Thymus (tissue), 14 donors: ENCODE results near the gene TRIM63. TPM values are rescaled to one million over a fixed set of nuclear protein-coding genes. Genes with fewer than 3 reads are reported as not detected.
"Not testable (repeated sequence)": the region's sequence is repeated elsewhere in the genome, so short reads cannot be mapped to it uniquely, and the experiment has no call there.

ENCODE experiments used
- DNase-seq, 9 donors: peaks; one replicate each; pipeline ENCODE4 v3.0.0-alpha.2; 2013; ENCODE audit warnings: low spot score in 9 of 9, low read depth in 6 of 9, missing footprints in 1 of 9
- H3K27ac ChIP-seq, 2 donors: one replicate each; pipeline ENCODE4 v1.5.1; 2013; ENCODE audit warnings: control low read depth in 1 of 2, low read depth in 1 of 2, low read length in 1 of 2, mild to moderate bottlenecking in 1 of 2, moderate library complexity in 1 of 2
- H3K27me3 ChIP-seq, 2 donors: one replicate each; pipeline ENCODE4 v1.5.1; 2013; ENCODE audit warnings: low read length in 1 of 2; ENCODE audit not compliant: control insufficient read depth in 2 of 2, insufficient read depth in 1 of 2
- H3K36me3 ChIP-seq, 2 donors: one replicate each; pipeline ENCODE4 v1.5.1; 2013; ENCODE audit warnings: low read length in 1 of 2, mild to moderate bottlenecking in 1 of 2, moderate library complexity in 1 of 2; ENCODE audit not compliant: control insufficient read depth in 2 of 2, insufficient read depth in 2 of 2
- H3K4me1 ChIP-seq, 2 donors: one replicate each; pipeline ENCODE4 v1.5.1; 2013; ENCODE audit warnings: low read length in 2 of 2; ENCODE audit not compliant: control insufficient read depth in 2 of 2, insufficient read depth in 2 of 2
- H3K4me3 ChIP-seq, 2 donors: one replicate each; pipeline ENCODE4 v1.5.1; 2013; ENCODE audit warnings: low read length in 2 of 2, control low read depth in 1 of 2, mild to moderate bottlenecking in 1 of 2
- H3K9me3 ChIP-seq, 2 donors: one replicate each; pipeline ENCODE4 v1.5.1; 2013; ENCODE audit warnings: low read length in 1 of 2, mild to moderate bottlenecking in 1 of 2; ENCODE audit not compliant: control insufficient read depth in 2 of 2, insufficient read depth in 1 of 2
- WGBS: extraction: QIAGEN DNeasy Blood & Tissue Kit; methylation state at CpG from one replicate; pipeline ENCODE4 v1.1.7; 2013; 5-methylcytosine and 5-hydroxymethylcytosine counted together
- long read RNA-seq, 10 donors: transcript quantifications; one replicate each; lab custom pipeline, GENCODE V29; 2026
- polyA plus RNA-seq: library from polyadenylated mRNA; stranded (reverse); fragments of 200-250 nt; gene quantifications from one replicate; pipeline ENCODE4 v1.2.3, GENCODE V29; 2013
- total RNA-seq: library from RNA; stranded (reverse); fragments of 120-200 nt; gene quantifications from one replicate; pipeline ENCODE4 v1.2.4, GENCODE V29; 2013
- donor health status: healthy.

TRIM63 gene
- total RNA-seq (0.09 TPM), polyA plus RNA-seq (1.0 TPM)
- long read RNA-seq, donor 1, result 0 reads
- long read RNA-seq, donor 2, result 0 reads
- long read RNA-seq, donor 3, result 0 reads
- long read RNA-seq, donor 4, result 0 reads
- long read RNA-seq, donor 5, result 0 reads
- long read RNA-seq, donor 6, result 0 reads
- long read RNA-seq, donor 7, result 0 reads
- long read RNA-seq, donor 8, result 0 reads
- long read RNA-seq, donor 9, result 0 reads
- long read RNA-seq, donor 10, result 0 reads

DNA sequence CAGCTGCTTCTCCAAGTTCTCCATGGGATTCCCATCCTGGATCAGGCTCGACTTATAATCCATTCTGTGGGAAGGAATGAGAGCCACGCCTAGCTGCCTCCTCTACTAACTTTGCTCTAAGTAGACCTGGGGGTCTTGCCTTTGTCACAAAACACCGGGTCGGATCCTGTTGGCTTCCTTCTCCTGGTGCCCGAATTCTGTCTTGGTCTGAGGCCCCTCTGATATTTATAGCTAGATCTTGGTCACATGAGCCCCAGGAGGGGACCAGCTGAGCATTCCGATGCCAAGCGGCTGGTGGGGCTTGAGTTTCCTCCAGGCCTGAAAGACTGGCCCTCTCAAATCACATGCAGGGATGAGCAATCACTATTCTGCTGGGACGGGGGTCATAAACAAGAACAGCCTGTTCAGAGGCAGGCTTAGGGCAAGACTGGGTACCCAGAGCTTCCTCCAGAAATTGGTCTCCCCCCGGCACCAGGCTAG, at the start of gene TRIM63:
TSS of gene TRIM63 (minus strand) at position 199 of the 480 bp plus-strand sequence. CDS start at position 63, 136 bp downstream.
- H3K9me3 ChIP-seq, result no peaks in the 10 kb centered on the region
- peaks cover 0 to 33% of the 10 kb centered on the region in 2 donors for H3K27me3 ChIP-seq
- H3K36me3 ChIP-seq, result no peaks in the 10 kb centered on the region
- no peak within 1 kb of the TSS for H3K27ac ChIP-seq
- 87% methylated on average over 9 of the region's 9 CpGs for WGBS
- no peaks in the 10 kb centered on the region for H3K4me1 ChIP-seq
- no peak for DNase-seq
- no peak within 1 kb of the TSS for H3K4me3 ChIP-seq

DNA sequence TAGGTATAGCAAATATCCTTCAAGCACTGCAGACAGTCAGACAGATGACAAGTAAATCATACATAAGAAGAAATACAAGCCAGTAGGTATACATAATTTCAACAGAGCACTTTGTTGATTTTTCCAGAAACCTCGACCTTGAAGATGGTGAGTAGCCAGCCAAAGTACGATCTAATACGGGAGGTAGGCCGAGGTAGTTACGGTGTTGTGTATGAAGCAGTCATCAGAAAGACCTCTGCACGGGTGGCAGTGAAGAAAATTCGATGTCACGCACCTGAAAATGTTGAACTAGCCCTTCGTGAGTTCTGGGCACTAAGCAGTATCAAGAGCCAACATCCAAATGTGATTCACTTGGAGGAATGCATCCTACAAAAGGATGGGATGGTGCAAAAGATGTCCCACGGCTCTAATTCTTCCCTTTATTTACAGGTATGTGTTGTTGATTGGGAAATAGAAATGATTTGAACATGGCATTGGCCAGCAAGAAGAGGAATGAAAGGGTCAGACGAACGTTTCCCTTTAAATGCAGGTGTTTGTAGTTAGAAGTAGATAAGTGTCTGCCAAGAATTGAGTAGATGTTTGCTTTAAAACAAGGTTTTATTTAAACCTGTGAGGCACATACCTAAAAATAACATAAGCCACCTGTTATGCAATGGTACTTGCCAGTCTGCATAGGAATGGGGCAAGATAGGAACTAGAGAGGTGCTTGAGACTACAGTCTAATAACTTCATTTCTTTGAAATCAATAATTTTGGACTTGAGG, 46.9 kb upstream of the TRIM63 start:
- peaks cover 12 to 25% of the 10 kb centered on the region in 2 donors for H3K4me1 ChIP-seq
- no peak for DNase-seq

DNA sequence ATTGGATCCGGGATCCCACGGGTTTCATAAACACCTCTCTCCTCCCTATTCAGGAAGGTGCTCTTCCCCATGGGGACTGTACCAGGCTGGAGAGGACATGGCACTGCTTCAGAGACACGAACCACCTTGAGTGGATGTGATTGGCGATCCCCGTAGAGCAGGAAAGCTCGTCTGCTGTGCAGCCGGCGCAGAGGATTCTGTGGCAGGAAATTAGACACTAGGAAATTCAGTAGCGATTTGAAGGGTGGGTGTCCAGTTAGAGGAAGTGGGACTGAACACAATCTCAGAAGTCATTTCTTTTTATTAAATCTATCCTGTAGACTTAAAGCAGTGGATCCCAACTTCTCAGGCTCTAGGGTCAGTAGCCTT, 45.0 kb upstream of the TRIM63 start:
- Histone ChIP-seq H3K9me3 (no peaks in the 10 kb centered on the region), H3K27me3 (peaks cover 0 to 3% of the 10 kb centered on the region in 2 donors), H3K36me3 (peaks cover 15 to 25% of the 10 kb centered on the region in 2 donors), H3K4me1 (peaks cover 12 to 20% of the 10 kb centered on the region in 2 donors), H3K27ac (peak overlapping the region; percentile 69 to 87), H3K4me3 (peak overlapping the region; percentile 95 to 97)
- peak in 2 of 9 donors; percentile 24 to 52 for DNase-seq
- 1% methylated on average over 9 of the region's 9 CpGs for WGBS

More for the DNA sequence above, 46.9 kb upstream of the TRIM63 start:
- WGBS, result 96% methylated on average over 12 of the region's 12 CpGs
- Histone ChIP-seq H3K9me3 (no peaks in the 10 kb centered on the region), H3K36me3 (peaks cover 21 to 41% of the 10 kb centered on the region in 2 donors), H3K4me3 (no peak overlapping the region), H3K27ac (no peak overlapping the region), H3K27me3 (peaks cover 0 to 3% of the 10 kb centered on the region in 2 donors)

DNA sequence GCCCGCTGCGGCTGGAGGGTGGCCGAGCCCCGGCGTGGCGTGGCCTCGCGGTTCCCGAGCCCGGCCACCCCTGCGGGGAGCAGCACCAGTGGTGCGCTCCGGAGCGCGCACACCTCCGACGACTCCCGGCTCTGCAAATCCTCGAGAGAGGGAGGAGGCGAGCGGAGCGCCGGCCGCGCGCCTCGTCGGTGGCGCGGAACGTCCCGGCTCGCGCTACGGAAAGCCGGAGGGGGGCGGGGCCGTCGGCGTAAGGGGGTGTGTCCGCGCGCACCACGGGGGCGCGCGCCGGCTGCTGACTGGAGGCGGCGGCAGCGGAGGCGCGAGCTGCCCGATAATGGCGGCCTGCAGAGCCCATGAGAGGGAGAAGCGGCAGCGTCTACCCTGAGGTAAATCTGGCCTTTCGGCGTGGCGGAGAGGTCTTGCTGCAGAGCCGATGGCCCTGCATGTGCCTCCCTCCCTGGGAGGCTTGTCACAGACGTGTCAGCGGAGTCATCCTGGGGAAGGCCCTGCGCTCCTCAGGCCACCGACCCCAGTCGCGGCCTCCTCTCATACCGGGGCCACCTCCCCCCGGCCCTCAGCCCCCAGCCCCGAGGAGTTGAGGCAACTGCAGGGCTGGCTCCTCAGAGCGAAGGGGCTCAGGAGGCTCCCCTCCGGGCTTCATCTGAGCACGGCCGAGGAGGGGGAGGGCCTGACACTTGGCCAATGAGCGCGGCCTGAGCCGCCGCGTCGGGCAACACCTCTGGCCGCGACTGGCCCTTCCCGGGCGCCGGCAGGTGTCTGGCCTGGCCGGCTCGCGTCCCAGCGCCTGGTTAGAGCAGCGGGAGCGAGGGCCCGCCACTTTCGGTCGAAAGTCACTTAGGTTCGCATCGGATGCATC, 44.3 kb upstream of the TRIM63 start, which contains the start of gene PDIK1L:
TSS of gene PDIK1L (plus strand) at position 295 of the 877 bp plus-strand sequence. CDS start 2,485 bp downstream, outside the sequence.
- Histone ChIP-seq H3K27me3 (peaks cover 0 to 3% of the 10 kb centered on the region in 2 donors), H3K4me3 (peak within 1 kb of the TSS; percentile 95 to 97), H3K9me3 (no peaks in the 10 kb centered on the region), H3K36me3 (peaks cover 13 to 21% of the 10 kb centered on the region in 2 donors), H3K4me1 (peaks cover 12 to 20% of the 10 kb centered on the region in 2 donors), H3K27ac (peak within 1 kb of the TSS; percentile 69 to 94)
- WGBS, result under 1% methylated on average over 96 of the region's 96 CpGs
- peak; percentile 81 to 97 (median 93) for DNase-seq

DNA sequence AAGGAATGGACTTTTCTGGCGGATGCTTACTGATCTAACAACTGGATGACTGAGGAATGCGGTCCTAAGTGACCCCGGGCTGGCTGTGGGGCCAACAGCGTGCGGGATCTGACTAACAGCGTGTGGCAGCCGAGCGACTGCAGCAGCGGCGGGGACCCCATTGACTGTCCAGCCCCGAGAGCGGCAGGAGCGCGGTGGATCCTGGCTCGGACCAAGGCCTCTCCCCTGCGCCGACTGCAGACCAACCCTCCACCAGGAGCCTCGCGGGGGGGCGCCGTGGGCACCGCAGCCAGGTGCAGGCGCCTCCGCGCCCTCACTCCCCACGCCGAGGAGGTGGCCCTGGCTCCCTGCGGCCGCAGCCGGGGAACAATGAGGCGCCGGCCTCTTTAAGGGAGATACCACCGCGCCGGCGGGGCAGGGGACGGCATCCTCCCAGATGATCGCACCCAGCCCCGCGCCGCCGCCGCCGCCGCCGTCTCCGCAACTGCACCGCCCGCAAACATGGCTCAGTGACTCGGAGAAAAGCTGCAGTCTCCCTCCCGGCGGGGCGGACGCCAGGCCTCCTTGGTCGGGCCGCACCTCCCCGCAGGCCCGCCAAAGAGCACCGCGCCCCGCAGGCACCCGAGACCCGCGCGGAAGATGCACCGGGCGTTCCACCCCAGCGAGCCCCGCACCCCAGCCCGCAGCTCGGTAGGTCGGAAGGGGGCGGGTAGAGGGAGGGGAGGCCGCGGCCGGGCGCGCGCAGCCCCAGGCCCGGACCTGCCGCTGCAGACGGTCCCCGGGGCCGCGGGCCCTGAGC, 43.5 kb upstream of the TRIM63 start:
- Histone ChIP-seq H3K36me3 (peaks cover 8 to 14% of the 10 kb centered on the region in 2 donors), H3K4me1 (peaks cover 12 to 20% of the 10 kb centered on the region in 2 donors), H3K27me3 (peaks cover 0 to 3% of the 10 kb centered on the region in 2 donors), H3K4me3 (peak overlapping the region; percentile 62 to 95), H3K9me3 (no peaks in the 10 kb centered on the region), H3K27ac (peak overlapping the region; percentile 59 to 94)
- DNase-seq, result peak in 5 of 9 donors; percentile 61 to 86 (median 68)
- under 1% methylated on average over 85 of the region's 85 CpGs for WGBS

DNA sequence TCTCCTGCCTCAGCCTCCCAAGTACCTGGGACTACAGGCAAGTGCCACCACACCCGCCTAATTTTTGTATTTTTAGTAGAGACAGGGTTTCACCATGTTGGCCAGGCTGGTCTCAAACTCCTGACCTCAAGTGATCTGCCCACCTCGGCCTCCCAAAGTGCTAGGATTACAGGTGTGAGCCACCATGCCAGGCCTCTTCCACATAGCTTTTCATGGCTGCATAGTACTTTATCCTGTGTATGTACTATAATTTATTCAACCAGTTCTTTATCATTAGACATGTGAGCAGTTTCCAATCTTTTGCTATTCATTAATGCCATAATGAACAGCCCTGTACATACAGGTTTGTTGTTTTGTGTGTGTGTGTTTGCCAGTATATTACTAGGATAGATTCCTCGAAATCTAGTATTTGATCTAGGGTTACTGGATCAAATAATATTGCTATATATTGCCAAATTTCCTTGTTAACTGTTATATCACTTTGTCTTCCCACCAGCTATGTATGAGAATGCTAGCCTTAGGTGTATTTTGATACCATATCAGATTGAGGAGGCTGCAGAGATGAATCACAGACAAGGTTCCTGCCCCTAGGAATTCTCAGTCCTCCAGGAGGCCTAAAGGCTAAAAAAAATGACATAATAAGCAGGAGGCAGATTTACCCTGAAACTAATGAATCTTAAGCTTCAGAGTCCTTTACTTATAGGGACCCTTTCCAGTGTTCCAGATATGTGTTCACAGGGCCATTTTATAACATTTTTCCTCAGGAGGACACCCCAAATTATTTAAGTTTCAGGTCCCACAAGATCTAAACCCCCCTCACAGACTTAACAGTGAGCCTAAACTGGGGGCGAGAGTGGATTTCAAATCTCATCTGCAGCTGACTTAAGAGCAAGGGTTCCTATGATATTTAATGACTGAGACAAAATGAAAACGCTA, 42.1 kb upstream of the TRIM63 start:
- 95% methylated on average over 5 of the region's 5 CpGs for WGBS
- H3K27me3 ChIP-seq, result peaks cover 0 to 3% of the 10 kb centered on the region in 2 donors
- H3K4me3 ChIP-seq, result no peak overlapping the region
- DNase-seq, result no peak
- H3K4me1 ChIP-seq, result peaks cover 12 to 20% of the 10 kb centered on the region in 2 donors
- H3K27ac ChIP-seq, result no peak overlapping the region
- H3K9me3 ChIP-seq, result peaks cover 0 to 4% of the 10 kb centered on the region in 2 donors
- H3K36me3 ChIP-seq, result peaks cover 4% of the 10 kb centered on the region in 2 donors

DNA sequence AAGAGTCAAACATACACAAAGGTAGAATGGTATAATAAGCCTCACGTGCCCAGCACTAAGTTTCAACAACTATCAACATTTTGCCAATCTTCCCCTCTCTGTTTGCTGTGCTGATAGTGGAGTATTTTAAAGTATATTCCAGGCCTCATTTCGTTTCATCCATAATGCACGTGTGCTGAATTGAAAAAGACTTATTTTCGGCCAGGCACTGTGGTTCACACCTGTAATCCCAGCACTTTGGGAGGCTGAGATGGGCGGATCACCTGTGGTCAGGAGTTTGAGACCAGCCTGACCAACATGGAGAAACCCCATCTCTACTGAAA, 37.8 kb upstream of the TRIM63 start:
- not testable (repeated sequence) for H3K27me3 ChIP-seq, H3K36me3 ChIP-seq, H3K9me3 ChIP-seq, DNase-seq, H3K27ac ChIP-seq, H3K4me1 ChIP-seq, H3K4me3 ChIP-seq
- WGBS, result 70% methylated on average over 5 of the region's 5 CpGs
